GM12878 (cell line): ENCODE results near the gene NDRG2. TPM values are rescaled to one million over a fixed set of nuclear protein-coding genes. Genes with fewer than 3 reads are reported as not detected.
A peak's percentile ranks its signal among the peaks of the same experiment; 100 is the strongest.

ENCODE experiments used
- ATAC-seq: fragments of 200-7000 bp; cut with Tn5 transposase; 3 replicates; pipeline ENCODE4 v1.9.1; 2020; ENCODE audit warnings: mild to moderate bottlenecking, moderate library complexity
- BruUV-seq: library from RNA; stranded (reverse); fragments of 400-500 nt; replicated peaks from 2 replicates; lab custom pipeline; 2021; lab: Mats Ljungman, UMichigan
- CTCF ChIA-PET: fragments of 300-600 bp; sonication (Branson Sonifier 250); formaldehyde crosslinking; extraction: SDS; loops from one replicate; lab custom pipeline; 2021; ENCODE audit warnings: inconsistent platforms; lab: Yijun Ruan, JAX
- POLR2A ChIA-PET: fragments of 350-600 bp; formaldehyde crosslinking; extraction: SDS; loops from one replicate; lab custom pipeline; 2021; ENCODE audit warnings: inconsistent platforms; lab: Charles Lee
- RAD21 ChIA-PET: fragments of 300-600 bp; sonication (Branson Sonifier 250); formaldehyde crosslinking; loops from one replicate; lab custom pipeline; 2023; ENCODE audit warnings: antibody characterized with exemption; ENCODE audit not compliant: unreplicated experiment; lab: Charles Lee
- SMC1A ChIA-PET: fragments of 300-600 bp; sonication (Branson Sonifier 250); formaldehyde crosslinking; loops from one replicate; lab custom pipeline; 2023; ENCODE audit not compliant: unreplicated experiment, uncharacterized antibody; lab: Charles Lee
- DNase-seq: peaks from one replicate; pipeline ENCODE4 v3.0.0-alpha.2; 2011; ENCODE audit warnings: low read depth, low spot score
- FAIRE-seq: peaks from 3 replicates; lab custom pipeline; 2011; peaks lifted over from hg19 to GRCh38; lab: Jason Lieb, UNC
- H2AFZ ChIP-seq: 2 replicates; pipeline ENCODE4 v1.6.0; 2011; ENCODE audit warnings: low read depth, low read length, control low read depth; ENCODE audit not compliant: control insufficient read depth
- H3K27ac ChIP-seq: 2 replicates; pipeline ENCODE4 v1.5.1; 2011; ENCODE audit warnings: control low read depth; ENCODE audit not compliant: control insufficient read depth, insufficient read depth
- H3K27me3 ChIP-seq, 2 experiments: replicated peaks in 1 of 2; 2 replicates each; pipeline versions ENCODE4 v1.6.0 to v1.6.1; 2011; ENCODE audit warnings: low read length in 1 of 2; ENCODE audit not compliant: control insufficient read depth in 2 of 2, insufficient read depth in 2 of 2
- H3K36me3 ChIP-seq, 2 experiments: 2 replicates each; pipeline ENCODE4 v1.5.1; 2011; ENCODE audit warnings: low read length in 1 of 2; ENCODE audit not compliant: control insufficient read depth in 2 of 2, insufficient read depth in 2 of 2
- H3K4me1 ChIP-seq: 2 replicates; pipeline ENCODE4 v1.6.1; 2011; ENCODE audit warnings: mild to moderate bottlenecking, low read length, moderate library complexity, mixed read lengths; ENCODE audit not compliant: control insufficient read depth, insufficient read depth
- H3K4me2 ChIP-seq: 2 replicates; pipeline ENCODE4 v1.6.0; 2011; ENCODE audit warnings: control low read depth; ENCODE audit not compliant: control insufficient read depth, insufficient read depth
- H3K4me3 ChIP-seq: fragments of 200-600 bp; sonication (generic); 2 replicates; pipeline ENCODE4 v1.5.1; 2016
- H3K79me2 ChIP-seq: 2 replicates; pipeline ENCODE4 v1.6.0; 2011; ENCODE audit warnings: low read length; ENCODE audit not compliant: control insufficient read depth, insufficient read depth
- H3K9ac ChIP-seq: 2 replicates; pipeline ENCODE4 v1.8.0; 2011; ENCODE audit warnings: low read length, control low read depth, mixed read lengths; ENCODE audit not compliant: control insufficient read depth, insufficient read depth
- H3K9me3 ChIP-seq: replicated peaks from 3 replicates; pipeline ENCODE4 v1.5.1; 2011; ENCODE audit warnings: mild to moderate bottlenecking, low read length; ENCODE audit not compliant: control insufficient read depth, insufficient read depth
- H4K20me1 ChIP-seq: 2 replicates; pipeline ENCODE4 v1.6.0; 2011; ENCODE audit not compliant: control insufficient read depth, insufficient read depth
- BHLHE40 ChIP-seq, 2 experiments: fragments of 450-650 bp in 1 of 2; IDR thresholded peaks; 2 replicates each; pipeline ENCODE4 v1.6.1; 2011 to 2017; ENCODE audit warnings: low read depth in 2 of 2, borderline replicate concordance in 1 of 2, improper control_type of control experiment in 1 of 2, low read length in 1 of 2, mild to moderate bottlenecking in 1 of 2
- HCFC1 ChIP-seq: fragments of 150-350 bp; IDR thresholded peaks from 2 replicates; pipeline ENCODE4 v1.6.1; 2014; ENCODE audit warnings: low read length
- JUNB ChIP-seq: IDR thresholded peaks from 2 replicates; pipeline ENCODE4 v1.6.1; 2016; ENCODE audit warnings: antibody characterized with exemption, mild to moderate bottlenecking
- MLLT1 ChIP-seq: fragments of 450-650 bp; IDR thresholded peaks from 2 replicates; pipeline ENCODE4 v1.6.1; 2016; ENCODE audit warnings: mild to moderate bottlenecking
- NFYB ChIP-seq: IDR thresholded peaks from 2 replicates; pipeline ENCODE4 v1.6.1; 2011; ENCODE audit warnings: low read depth, mild to moderate bottlenecking, low read length, improper control_type of control experiment, moderate library complexity; ENCODE audit not compliant: insufficient read depth
- SP1 ChIP-seq: IDR thresholded peaks from one replicate; pipeline ENCODE4 v1.6.1; 2011; ENCODE audit warnings: low read depth, low read length
- ZNF687 ChIP-seq: fragments of 450-650 bp; IDR thresholded peaks from 2 replicates; pipeline ENCODE4 v1.6.1; 2017; ENCODE audit warnings: mild to moderate bottlenecking, moderate library complexity
- ZSCAN29 ChIP-seq: fragments of 450-650 bp; IDR thresholded peaks from 2 replicates; pipeline ENCODE4 v1.6.1; 2017; ENCODE audit warnings: mild to moderate bottlenecking, moderate library complexity
- WGBS: methylation state at CpG from one replicate; pipeline ENCODE4 v1.1.6; 2016; ENCODE audit warnings: low lambda C conversion rate; ENCODE audit not compliant: insufficient replicate concordance, insufficient coverage; ENCODE audit errors: missing lambda C conversion rate; 5-methylcytosine and 5-hydroxymethylcytosine counted together
- in situ Hi-C: fragments of 300-500 bp; cut with MboI; formaldehyde crosslinking; loops from 9 replicates; pipeline ENCODE4 v1.14.3; 2018; ENCODE audit warnings: mixed read lengths
- intact Hi-C: fragments of 100-400 bp; cut with micrococcal nuclease; formaldehyde crosslinking; loops from one replicate; pipeline ENCODE4 v1.14.2; 2022; ENCODE audit not compliant: unreplicated experiment
- polyA plus RNA-seq, 11 experiments: library from polyadenylated mRNA; depleted of rRNA in 4 of 11; unstranded in 6 of 11; stranded (reverse) in 5 of 11; fragments of >200 nt; fragmentation: Nextera tagmentation in 4 of 11; fragmentation: Illumina TruSeq in 1 of 11; extraction: Ambion mirVana in 4 of 11; extraction: Trizol in 1 of 11; gene quantifications; 1 replicate in 1 of 11; 2 replicates in 10 of 11; pipeline versions ENCODE4 v1.2.1 to v1.2.3, GENCODE V29; 2011 to 2016; ENCODE audit warnings: inconsistent platforms in 2 of 11, missing spikeins in 2 of 11, low read depth in 1 of 11
- total RNA-seq, 4 experiments: library from RNA; depleted of rRNA in 3 of 4; stranded (reverse); fragments of >200 nt in 3 of 4; fragmentation: Illumina TruSeq in 1 of 4; extraction: Trizol in 1 of 4; gene quantifications; 2 replicates each; pipeline versions ENCODE4 v1.2.1 to v1.2.3, GENCODE V29; 2013 to 2021
- TF ChIP-seq, protein P1 (sequence below): fragments of 450-650 bp; IDR thresholded peaks from 2 replicates; pipeline ENCODE4 v1.6.1; 2014; ENCODE audit warnings: mild to moderate bottlenecking
- TF ChIP-seq, protein P2 (sequence below): fragments of 450-650 bp; formaldehyde crosslinking; IDR thresholded peaks from 2 replicates; pipeline ENCODE4 v1.5.0; 2022; ENCODE audit warnings: mild to moderate bottlenecking, missing genetic modification characterization

Gene NDRG2
- total and polyA plus RNA-seq, 10 of the 15 experiments (the other 5 are each of a cell fraction or from before 2014, with no cell fraction given) = 0.15 to 0.49 TPM; not detected in 8

GRCh38 chr14:20989787-20990600, 34.9 kb downstream of the NDRG2 start, which contains the start of gene METTL17:
Gene METTL17 (plus strand): TSS chr14:20989980. CDS start chr14:20990003, 23 bp downstream.
- intact Hi-C loops = no loop called here
- peaks cover 16% of the 10 kb centered on the region for H3K79me2 ChIP-seq
- 1% methylated on average over 42 of the region's 42 CpGs for WGBS
- peak within 1 kb of the TSS; percentile 81 for H3K4me3 ChIP-seq
- H3K27ac ChIP-seq = peak within 1 kb of the TSS; percentile 79
- H4K20me1 ChIP-seq = no peaks in the 10 kb centered on the region
- ChIA-PET POLR2A (no interaction called here), SMC1A (no interaction called here), RAD21 (no interaction called here), CTCF (interaction anchor here (1.3 to 2.1 kb wide), 2 partner anchors 15 to 23 kb away, joined by 3 to 5 read pairs; no protein-coding TSS in a partner anchor)
- H3K9ac ChIP-seq = peak within 1 kb of the TSS; percentile 88
- in situ Hi-C loops = no loop called here
- FAIRE-seq (peak; percentile 92), DNase-seq (peak; percentile 91), ATAC-seq (peak; percentile 98)
- no peaks in the 10 kb centered on the region for H3K27me3 ChIP-seq
- H3K4me1 ChIP-seq = peaks cover 5% of the 10 kb centered on the region
- BruUV-seq = TSS peak; percentile 78
- H3K9me3 ChIP-seq = no peaks in the 10 kb centered on the region
- H3K36me3 ChIP-seq = peaks cover 4 to 5% of the 10 kb centered on the region in 2 experiments; a peak in 3 of 4 replicates
- peak within 1 kb of the TSS; percentile 93 for H2AFZ ChIP-seq
- H3K4me2 ChIP-seq = peak within 1 kb of the TSS; percentile 94
- TF ChIP-seq NFYB (peak; percentile 90), HCFC1 (peak; percentile 89), JUNB (no peak), MLLT1 (peak; percentile 43; the same call in 1 of the 2 replicates), BHLHE40 (IDR thresholded peaks at IDR 0.05; ENCODE audit: borderline replicate concordance in 1 of 2, low read depth in 2 of 2, low read length in 1 of 2) (peak; percentile 62 to 79; a peak in 3 of 4 replicates), ZNF687 (peak; percentile 64), SP1 (peak; percentile 98), ZSCAN29 (no peak)
- TF ChIP-seq, protein P1, sequence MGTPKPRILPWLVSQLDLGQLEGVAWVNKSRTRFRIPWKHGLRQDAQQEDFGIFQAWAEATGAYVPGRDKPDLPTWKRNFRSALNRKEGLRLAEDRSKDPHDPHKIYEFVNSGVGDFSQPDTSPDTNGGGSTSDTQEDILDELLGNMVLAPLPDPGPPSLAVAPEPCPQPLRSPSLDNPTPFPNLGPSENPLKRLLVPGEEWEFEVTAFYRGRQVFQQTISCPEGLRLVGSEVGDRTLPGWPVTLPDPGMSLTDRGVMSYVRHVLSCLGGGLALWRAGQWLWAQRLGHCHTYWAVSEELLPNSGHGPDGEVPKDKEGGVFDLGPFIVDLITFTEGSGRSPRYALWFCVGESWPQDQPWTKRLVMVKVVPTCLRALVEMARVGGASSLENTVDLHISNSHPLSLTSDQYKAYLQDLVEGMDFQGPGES = peak; percentile 82; the same call in 1 of the 2 replicates
- TF ChIP-seq, protein P2, sequence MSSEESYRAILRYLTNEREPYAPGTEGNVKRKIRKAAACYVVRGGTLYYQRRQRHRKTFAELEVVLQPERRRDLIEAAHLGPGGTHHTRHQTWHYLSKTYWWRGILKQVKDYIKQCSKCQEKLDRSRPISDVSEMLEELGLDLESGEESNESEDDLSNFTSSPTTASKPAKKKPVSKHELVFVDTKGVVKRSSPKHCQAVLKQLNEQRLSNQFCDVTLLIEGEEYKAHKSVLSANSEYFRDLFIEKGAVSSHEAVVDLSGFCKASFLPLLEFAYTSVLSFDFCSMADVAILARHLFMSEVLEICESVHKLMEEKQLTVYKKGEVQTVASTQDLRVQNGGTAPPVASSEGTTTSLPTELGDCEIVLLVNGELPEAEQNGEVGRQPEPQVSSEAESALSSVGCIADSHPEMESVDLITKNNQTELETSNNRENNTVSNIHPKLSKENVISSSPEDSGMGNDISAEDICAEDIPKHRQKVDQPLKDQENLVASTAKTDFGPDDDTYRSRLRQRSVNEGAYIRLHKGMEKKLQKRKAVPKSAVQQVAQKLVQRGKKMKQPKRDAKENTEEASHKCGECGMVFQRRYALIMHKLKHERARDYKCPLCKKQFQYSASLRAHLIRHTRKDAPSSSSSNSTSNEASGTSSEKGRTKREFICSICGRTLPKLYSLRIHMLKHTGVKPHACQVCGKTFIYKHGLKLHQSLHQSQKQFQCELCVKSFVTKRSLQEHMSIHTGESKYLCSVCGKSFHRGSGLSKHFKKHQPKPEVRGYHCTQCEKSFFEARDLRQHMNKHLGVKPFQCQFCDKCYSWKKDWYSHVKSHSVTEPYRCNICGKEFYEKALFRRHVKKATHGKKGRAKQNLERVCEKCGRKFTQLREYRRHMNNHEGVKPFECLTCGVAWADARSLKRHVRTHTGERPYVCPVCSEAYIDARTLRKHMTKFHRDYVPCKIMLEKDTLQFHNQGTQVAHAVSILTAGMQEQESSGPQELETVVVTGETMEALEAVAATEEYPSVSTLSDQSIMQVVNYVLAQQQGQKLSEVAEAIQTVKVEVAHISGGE (CRISPR knock-in tag) = 0 out of 2 replicates have a peak, but pooled peaks have one; percentile 13
